GM18858 (cell line): Measurements from ENCODE around the gene CDH13.

Experiments used
- ATAC-seq: cut with Tn5 transposase; IDR thresholded peaks from one replicate; pipeline ENCODE4 v1.9.1; 2021; ENCODE audit not compliant: unreplicated experiment

CDH13 gene

GRCh38 chr16:83624429-83625120, 997.8 kb downstream of the CDH13 start:
- no peak for ATAC-seq

GRCh38 chr16:83626204-83626603, 999.4 kb downstream of the CDH13 start:
- no peak for ATAC-seq

GRCh38 chr16:83626676-83627075, 999.9 kb downstream of the CDH13 start:
- ATAC-seq = no peak

GRCh38 chr16:83627996-83628395, 1001.2 kb downstream of the CDH13 start:
- no peak for ATAC-seq

- no peak for ATAC-seq
These were observed 1002.7 kb downstream of the CDH13 start for GRCh38 chr16:83629426-83629825.

GRCh38 chr16:83629836-83630235, 1003.1 kb downstream of the CDH13 start:
- no peak for ATAC-seq

- ATAC-seq = no peak
These were observed 1004.2 kb downstream of the CDH13 start for GRCh38 chr16:83630979-83631378.

- no peak for ATAC-seq
These were observed 1006.5 kb downstream of the CDH13 start for GRCh38 chr16:83633286-83633685.

GRCh38 chr16:83648347-83648746, 1021.6 kb downstream of the CDH13 start:
- ATAC-seq = no peak

- ATAC-seq = no peak
These were observed 1025.1 kb downstream of the CDH13 start for GRCh38 chr16:83651871-83652270.

- no peak for ATAC-seq
These were observed 1026.2 kb downstream of the CDH13 start for GRCh38 chr16:83652943-83653342.

GRCh38 chr16:83653785-83654184, 1027.0 kb downstream of the CDH13 start:
- no peak for ATAC-seq

GRCh38 chr16:83660282-83660681, 1033.5 kb downstream of the CDH13 start:
- no peak for ATAC-seq

GRCh38 chr16:83661656-83662055, 1034.9 kb downstream of the CDH13 start:
- no peak for ATAC-seq

- no peak for ATAC-seq
These were observed 1039.7 kb downstream of the CDH13 start for GRCh38 chr16:83666449-83666848.

GRCh38 chr16:83669456-83669855, 1042.7 kb downstream of the CDH13 start:
- ATAC-seq = no peak

- ATAC-seq = no peak
These were observed 1048.3 kb downstream of the CDH13 start for GRCh38 chr16:83674931-83675535.

GRCh38 chr16:83676086-83676485, 1049.3 kb downstream of the CDH13 start:
- ATAC-seq = no peak

- no peak for ATAC-seq
These were observed 1054.2 kb downstream of the CDH13 start for GRCh38 chr16:83680980-83681379.

GRCh38 chr16:83681381-83681956, 1054.7 kb downstream of the CDH13 start:
- no peak for ATAC-seq

GRCh38 chr16:83682116-83682867, 1055.5 kb downstream of the CDH13 start:
- no peak for ATAC-seq

GRCh38 chr16:83682868-83683235, 1056.1 kb downstream of the CDH13 start:
- ATAC-seq = no peak
